Stimulated activated memory B cell treated with anti-CD40 and anti-IgM and Interleukin-4, amounts not matched to agents 10 μg/mL and 1 μg/mL and 100 μg/mL, for 72 hours (primary cell): ENCODE data around the gene NUDT7.

Source experiments
- ATAC-seq: fragments of 150-1000 bp; cut with Tn5 transposase; 2 replicates; pipeline ENCODE4 v1.10.0; 2021
- H3K27ac Mint-ChIP-seq: one replicate; pipeline ENCODE4 v1.8.0; 2022; ENCODE audit warnings: mild to moderate bottlenecking, mixed read lengths
- H3K27me3 Mint-ChIP-seq: one replicate; pipeline ENCODE4 v1.8.0; 2022; ENCODE audit warnings: mixed read lengths
- H3K36me3 Mint-ChIP-seq: one replicate; pipeline ENCODE4 v1.8.0; 2022; ENCODE audit warnings: mixed read lengths
- H3K4me1 Mint-ChIP-seq: one replicate; pipeline ENCODE4 v1.8.0; 2022; ENCODE audit warnings: mixed read lengths
- H3K4me3 Mint-ChIP-seq: one replicate; pipeline ENCODE4 v1.8.0; 2022; ENCODE audit warnings: mild to moderate bottlenecking, moderate library complexity, mixed read lengths
- H3K9me3 Mint-ChIP-seq: one replicate; pipeline ENCODE4 v1.8.0; 2022; ENCODE audit warnings: mixed read lengths

Gene NUDT7

DNA sequence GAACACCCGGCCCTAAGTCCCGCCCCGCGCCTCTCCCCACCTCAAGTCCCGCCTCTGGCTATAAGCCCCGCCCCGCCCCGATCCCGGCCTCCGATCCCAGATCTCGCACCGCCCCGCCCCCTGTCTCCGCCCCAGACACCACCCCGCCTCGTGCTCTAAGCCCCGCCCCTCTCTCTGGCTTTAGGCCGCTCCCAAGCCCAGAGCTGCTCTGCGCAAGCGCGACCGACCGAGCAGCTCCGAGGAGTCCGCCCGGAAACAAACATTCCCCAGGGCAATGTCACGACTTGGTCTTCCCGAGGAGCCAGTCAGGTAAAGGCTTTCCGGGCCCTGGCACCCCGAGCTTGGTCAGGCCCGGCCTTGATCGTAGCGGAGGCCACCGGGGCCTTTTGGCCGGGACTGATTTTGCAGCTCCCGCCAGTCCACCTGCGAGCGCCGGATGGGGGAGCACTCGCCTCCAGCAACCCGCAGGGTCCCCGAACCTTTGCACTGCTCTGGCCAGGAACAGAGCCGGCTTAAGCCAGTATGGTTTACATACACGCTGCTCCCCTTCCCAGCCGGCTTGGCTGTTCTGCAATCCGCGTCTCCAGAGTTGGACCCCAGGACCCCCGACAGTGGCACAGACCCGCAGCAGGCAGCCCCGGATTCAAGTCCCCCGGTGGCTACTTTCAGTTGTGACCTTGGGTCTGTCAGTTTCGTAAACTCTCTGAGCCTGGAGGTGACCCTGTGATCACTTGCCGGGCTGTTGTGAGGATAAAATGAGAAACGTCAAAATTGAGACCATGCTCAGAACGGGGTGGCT lies at the start of gene NUDT7:
Gene NUDT7 (plus strand): TSS at position 206 of the 799 bp plus-strand sequence. CDS start 69 bp downstream, at position 275.
- Mint-ChIP-seq H3K36me3 (peaks cover 8% of the 10 kb centered on the region), H3K4me1 (peaks cover 16% of the 10 kb centered on the region), H3K9me3 (peaks cover 3% of the 10 kb centered on the region), H3K4me3 (peak within 1 kb of the TSS; percentile 93), H3K27ac (peak within 1 kb of the TSS; percentile 83), H3K27me3 (no peaks in the 10 kb centered on the region)
- ATAC-seq: peak; percentile 97

DNA sequence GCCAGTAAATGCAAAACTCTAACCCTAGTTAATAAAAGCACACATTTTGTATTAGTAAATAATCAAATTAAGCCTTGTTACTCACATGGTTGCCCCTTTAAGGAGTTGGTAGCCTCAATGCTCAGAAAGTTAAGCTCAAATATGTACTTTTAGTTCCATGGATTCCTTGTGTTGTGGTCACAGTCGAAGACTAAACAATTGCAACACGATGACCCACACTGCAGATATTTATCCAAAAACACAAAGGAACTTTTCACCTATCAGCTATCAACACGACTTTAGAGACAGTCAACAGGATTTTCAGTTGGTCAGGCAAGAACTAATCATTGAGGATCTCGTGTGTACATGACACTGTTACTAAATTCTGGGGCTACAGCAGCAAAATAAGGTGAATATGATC lies 47.4 kb upstream of the NUDT7 start:
- Mint-ChIP-seq H3K27ac (no peak overlapping the region), H3K36me3 (no peaks in the 10 kb centered on the region), H3K4me1 (no peaks in the 10 kb centered on the region), H3K9me3 (no peaks in the 10 kb centered on the region), H3K4me3 (no peak overlapping the region), H3K27me3 (no peaks in the 10 kb centered on the region)
- ATAC-seq: no peak

DNA sequence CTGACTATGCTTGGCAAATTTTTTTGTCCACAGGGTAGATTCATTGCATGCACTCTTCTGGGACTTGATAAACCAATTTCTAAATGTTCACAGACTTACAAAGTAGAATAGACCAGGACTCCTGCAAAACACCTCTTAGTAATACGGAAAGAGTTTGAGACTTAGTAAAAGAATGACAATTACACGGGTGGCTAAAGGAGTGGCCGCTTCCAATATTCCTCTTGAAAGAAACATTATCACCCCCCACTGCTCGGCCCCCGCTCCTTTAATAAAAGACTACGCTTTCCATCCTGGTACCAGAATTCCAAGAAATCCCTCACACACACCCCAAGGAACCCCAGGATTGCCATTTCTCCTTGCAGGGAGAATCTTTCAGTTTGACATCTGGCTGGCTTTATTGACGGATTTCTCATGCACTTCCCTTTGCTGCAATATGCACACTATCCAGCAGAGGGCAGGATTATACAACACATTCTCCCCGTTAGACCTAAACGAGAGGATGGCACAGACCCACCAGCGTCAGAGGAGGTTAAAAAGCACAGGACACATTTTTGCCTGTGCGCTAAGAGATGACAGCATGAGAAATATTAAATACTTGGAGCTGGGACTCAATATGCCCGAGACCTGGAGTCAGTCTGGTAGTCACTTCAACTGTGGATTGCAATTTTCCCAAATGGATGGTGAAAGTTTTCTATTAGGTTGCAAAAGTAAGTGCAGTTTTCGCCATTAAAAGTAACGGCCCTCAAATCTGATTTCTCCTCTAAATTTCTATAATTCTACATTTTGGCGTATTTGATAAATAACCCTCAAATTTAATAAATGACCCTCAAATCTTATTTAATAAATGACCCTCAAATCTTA lies 46.6 kb upstream of the NUDT7 start:
- H3K27me3 Mint-ChIP-seq: no peaks in the 10 kb centered on the region
- peak; percentile 55 for ATAC-seq
- H3K36me3 Mint-ChIP-seq: no peaks in the 10 kb centered on the region
- no peak overlapping the region for H3K4me3 Mint-ChIP-seq
- no peaks in the 10 kb centered on the region for H3K4me1 Mint-ChIP-seq
- H3K27ac Mint-ChIP-seq: no peak overlapping the region
- H3K9me3 Mint-ChIP-seq: no peaks in the 10 kb centered on the region

DNA sequence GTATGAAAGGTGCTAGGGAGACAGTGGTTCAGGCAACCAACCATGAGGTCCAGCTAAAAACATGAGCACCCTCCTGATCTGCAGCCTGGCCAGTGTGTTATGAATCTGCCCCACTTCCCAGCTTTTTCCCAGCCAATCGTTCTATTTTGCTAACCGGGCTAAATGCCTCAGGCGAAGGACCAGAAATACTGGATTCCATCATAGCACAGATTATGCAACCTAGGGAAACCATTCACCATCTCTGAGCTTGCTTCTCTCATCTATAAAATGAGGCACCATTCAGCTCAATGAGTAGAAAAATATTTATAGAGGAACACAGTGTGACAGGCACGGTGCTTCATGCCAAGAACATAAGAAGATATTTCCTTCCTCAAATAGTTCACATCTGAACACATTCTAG lies 45.2 kb upstream of the NUDT7 start:
- no peak overlapping the region for H3K4me3 Mint-ChIP-seq
- H3K27ac Mint-ChIP-seq: no peak overlapping the region
- H3K27me3 Mint-ChIP-seq: no peaks in the 10 kb centered on the region
- ATAC-seq: no peak
- H3K9me3 Mint-ChIP-seq: no peaks in the 10 kb centered on the region
- H3K4me1 Mint-ChIP-seq: no peaks in the 10 kb centered on the region
- H3K36me3 Mint-ChIP-seq: no peaks in the 10 kb centered on the region

DNA sequence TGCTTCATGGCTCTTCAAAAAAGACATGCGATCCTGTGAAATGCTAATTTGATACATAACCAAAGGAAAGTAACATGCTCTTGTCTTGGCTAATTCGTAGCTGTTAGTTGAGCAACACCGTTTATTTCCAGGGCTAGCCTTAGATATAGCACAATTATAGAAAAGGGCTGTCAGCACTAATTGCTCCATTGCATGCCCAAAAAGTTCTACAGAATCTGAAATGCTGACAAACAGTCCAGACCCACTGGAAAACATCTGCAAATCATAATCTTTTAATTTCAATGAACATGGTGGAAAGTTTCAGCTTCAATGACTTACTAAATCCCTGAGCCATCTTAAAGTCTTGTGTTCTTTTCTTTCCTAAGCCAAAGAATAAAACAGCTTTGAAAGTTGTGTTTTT lies 42.9 kb upstream of the NUDT7 start:
- Mint-ChIP-seq H3K27me3 (no peaks in the 10 kb centered on the region), H3K4me1 (no peaks in the 10 kb centered on the region), H3K9me3 (no peaks in the 10 kb centered on the region), H3K4me3 (no peak overlapping the region), H3K27ac (no peak overlapping the region), H3K36me3 (no peaks in the 10 kb centered on the region)
- ATAC-seq: no peak

DNA sequence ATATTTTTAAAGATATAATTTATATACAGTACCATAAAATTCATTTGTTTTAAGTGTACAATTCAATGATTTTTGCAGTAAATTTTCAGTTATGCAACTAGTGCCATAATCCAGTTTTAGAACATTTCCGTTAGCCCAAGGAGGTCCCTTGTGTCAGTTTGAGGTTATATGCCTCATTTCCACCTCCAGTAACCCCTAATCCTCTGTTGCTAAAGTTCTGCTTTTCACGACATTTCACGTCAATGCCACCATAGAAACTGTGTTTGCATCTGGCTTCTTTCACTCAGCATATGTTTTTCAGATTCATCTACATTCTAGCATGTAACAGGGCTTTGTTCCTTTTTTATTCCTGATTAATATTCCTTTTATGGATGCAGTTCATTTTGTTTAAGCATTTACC lies 42.4 kb upstream of the NUDT7 start:
- H3K4me3 Mint-ChIP-seq: no peak overlapping the region
- no peaks in the 10 kb centered on the region for H3K36me3 Mint-ChIP-seq
- no peaks in the 10 kb centered on the region for H3K9me3 Mint-ChIP-seq
- no peaks in the 10 kb centered on the region for H3K27me3 Mint-ChIP-seq
- H3K27ac Mint-ChIP-seq: no peak overlapping the region
- H3K4me1 Mint-ChIP-seq: no peaks in the 10 kb centered on the region
- ATAC-seq: no peak

DNA sequence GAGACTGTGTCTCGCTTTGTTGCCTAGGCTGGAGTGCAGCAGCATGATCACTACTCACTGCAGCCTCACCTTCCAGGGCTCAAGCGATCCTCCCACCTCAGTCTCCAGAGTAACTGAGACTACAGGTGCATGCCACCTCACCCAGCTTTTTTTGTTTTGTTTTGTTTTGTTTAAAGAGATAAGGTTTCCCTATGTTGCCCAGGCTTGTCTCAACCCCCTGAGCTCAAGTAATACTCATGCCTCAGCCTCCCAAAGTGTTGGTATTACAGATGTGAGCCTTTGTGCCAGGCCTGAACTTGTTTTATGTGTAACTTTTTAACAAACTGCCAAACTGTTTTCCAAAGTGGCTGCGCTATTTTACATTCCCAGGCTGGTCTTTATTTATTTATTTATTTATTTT lies 41.8 kb upstream of the NUDT7 start:
- Mint-ChIP-seq H3K9me3 (no peaks in the 10 kb centered on the region), H3K27me3 (peaks cover 5% of the 10 kb centered on the region), H3K4me3 (no peak overlapping the region), H3K4me1 (no peaks in the 10 kb centered on the region), H3K27ac (no peak overlapping the region), H3K36me3 (no peaks in the 10 kb centered on the region)
- ATAC-seq: no peak

DNA sequence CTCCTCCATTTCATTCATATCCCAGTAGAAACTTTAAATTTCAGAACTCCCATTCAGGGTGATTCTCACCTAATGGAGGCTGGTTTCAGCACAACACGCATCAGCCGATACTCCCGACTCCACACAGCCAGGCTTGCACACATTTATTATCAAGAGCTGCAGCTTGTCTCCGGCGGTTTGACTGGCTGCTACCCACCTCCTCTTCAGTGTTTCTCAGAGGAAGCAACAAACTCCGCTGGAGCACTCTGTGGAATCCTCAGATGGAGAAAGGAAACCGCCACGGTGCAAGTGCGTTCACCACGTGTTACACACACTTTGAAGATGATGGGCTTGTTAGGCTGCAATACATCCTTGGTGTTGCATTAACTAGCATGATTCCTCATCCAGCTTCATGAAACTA lies 39.7 kb upstream of the NUDT7 start:
- Mint-ChIP-seq H3K27me3 (peaks cover 15% of the 10 kb centered on the region), H3K27ac (no peak overlapping the region), H3K36me3 (no peaks in the 10 kb centered on the region), H3K4me3 (no peak overlapping the region), H3K4me1 (no peaks in the 10 kb centered on the region), H3K9me3 (no peaks in the 10 kb centered on the region)
- ATAC-seq: no peak

DNA sequence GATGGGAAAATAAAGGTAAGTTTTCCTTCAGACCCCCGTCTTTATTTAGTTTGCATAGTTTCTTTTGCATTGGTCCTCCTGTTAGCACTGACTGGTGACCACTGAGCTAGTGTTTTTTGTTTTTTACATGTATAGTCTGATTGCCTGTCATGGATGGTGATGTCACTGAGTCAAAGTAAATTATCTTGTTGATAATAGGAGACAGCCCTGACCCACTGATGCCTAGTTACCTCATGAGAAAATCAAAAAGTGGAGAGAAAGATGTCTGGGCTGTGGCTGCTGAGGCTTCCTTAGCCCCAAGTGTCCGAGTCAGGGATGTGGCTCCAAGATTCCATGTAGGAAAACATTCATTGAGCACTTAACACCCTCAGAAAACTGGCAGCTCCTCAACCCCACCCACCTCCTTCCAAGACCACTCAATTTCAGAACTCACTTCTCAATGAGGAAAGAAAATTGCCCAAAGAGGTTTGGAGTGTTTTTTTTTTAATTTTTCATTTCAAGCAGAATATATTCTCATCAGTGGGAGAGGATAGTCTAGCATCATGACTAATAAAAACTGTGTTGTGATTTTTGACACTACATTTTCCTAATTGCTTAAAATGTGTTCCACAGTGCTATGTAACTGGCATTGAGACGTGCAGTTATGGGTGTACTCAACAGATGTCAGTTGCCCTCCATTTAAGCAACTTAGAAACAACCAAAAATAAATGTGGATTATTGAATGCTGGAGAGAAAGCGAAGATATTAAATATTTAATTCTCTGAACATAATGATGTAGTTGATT lies 38.7 kb upstream of the NUDT7 start:
- Mint-ChIP-seq H3K27me3 (peaks cover 24% of the 10 kb centered on the region), H3K4me3 (no peak overlapping the region), H3K36me3 (no peaks in the 10 kb centered on the region), H3K27ac (no peak overlapping the region), H3K4me1 (no peaks in the 10 kb centered on the region), H3K9me3 (no peaks in the 10 kb centered on the region)
- no peak for ATAC-seq

DNA sequence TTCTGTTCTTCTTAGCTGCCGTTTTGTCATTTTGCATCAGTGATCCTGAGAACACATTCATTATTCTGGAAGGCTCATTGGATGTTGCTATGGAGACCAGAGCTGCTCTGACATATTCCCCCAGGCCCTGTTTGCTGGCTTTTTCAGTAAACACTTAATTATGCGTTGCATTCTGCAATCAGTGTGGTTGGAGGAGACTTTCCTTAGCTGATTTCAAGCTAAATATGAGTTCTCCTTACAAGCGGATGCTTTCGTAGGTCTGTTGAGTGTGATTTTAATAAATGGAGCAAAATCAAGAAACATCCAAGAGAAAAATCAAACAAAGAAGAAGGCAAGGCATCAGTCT lies 38.2 kb upstream of the NUDT7 start:
- Mint-ChIP-seq H3K36me3 (no peaks in the 10 kb centered on the region), H3K9me3 (no peaks in the 10 kb centered on the region), H3K4me3 (no peak overlapping the region), H3K4me1 (no peaks in the 10 kb centered on the region), H3K27me3 (peaks cover 30% of the 10 kb centered on the region), H3K27ac (no peak overlapping the region)
- no peak for ATAC-seq

DNA sequence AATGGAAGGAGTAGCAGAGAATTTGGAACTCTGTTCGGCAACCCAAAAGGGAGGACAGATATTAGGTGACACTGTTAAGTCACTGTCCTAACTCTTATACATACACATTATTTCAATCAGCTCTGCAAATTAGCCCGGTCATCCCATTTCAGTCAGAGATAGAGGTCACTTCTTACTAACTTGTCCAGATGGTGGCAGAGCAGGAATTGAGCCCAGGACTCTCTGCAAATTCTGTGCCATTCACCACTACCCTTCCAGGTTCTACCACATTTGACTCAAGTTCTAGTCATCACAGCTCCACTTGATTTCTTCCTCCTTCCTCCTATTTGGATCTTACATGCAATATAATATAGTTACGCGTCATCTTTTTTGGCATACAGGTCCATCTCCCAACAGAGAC lies 35.9 kb upstream of the NUDT7 start:
- Mint-ChIP-seq H3K4me3 (no peak overlapping the region), H3K36me3 (no peaks in the 10 kb centered on the region), H3K27me3 (peaks cover 45% of the 10 kb centered on the region), H3K4me1 (no peaks in the 10 kb centered on the region), H3K9me3 (no peaks in the 10 kb centered on the region), H3K27ac (no peak overlapping the region)
- no peak for ATAC-seq

DNA sequence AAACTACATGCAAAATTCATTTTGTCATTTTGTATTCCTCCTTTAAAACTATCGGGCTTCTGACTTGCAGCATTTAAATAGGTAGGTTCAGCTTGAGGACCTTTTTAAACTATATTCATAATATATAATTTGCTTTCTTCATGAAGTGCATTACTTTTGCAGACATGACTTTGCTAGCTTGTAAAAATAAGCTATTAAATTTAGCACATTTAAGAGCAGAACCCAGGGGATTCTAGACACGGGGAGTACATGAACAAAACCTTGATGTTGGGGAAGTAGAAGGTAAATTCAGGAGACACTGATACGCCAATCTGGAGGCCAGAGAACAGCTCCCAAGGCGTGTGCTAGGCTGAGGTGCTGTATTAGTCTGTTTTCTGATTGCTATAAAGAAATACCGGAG lies 32.3 kb upstream of the NUDT7 start:
- ATAC-seq: no peak
- Mint-ChIP-seq H3K4me1 (no peaks in the 10 kb centered on the region), H3K4me3 (no peak overlapping the region), H3K36me3 (no peaks in the 10 kb centered on the region), H3K27me3 (peaks cover 76% of the 10 kb centered on the region), H3K27ac (no peak overlapping the region), H3K9me3 (no peaks in the 10 kb centered on the region)

DNA sequence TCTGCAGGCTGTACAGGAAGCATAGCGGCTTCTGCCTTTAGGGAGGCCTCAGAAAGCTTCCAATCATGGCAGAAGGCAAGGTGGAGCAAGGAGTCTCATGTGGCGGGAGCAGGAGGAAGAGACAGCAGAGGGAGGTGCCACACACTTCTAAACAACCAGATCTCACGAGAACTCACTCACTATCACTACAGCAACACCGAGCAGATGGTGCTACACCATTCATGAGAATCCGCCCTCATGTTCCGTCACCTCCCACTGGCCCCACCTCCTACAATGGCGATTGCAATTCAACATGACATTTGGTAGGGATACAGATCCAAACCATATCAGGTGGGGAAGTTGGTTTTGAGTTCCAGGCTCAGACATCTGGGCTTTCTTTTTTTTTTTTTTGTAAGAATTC lies 31.9 kb upstream of the NUDT7 start:
- H3K4me3 Mint-ChIP-seq: no peak overlapping the region
- no peaks in the 10 kb centered on the region for H3K36me3 Mint-ChIP-seq
- ATAC-seq: no peak
- H3K27me3 Mint-ChIP-seq: peaks cover 72% of the 10 kb centered on the region
- no peaks in the 10 kb centered on the region for H3K9me3 Mint-ChIP-seq
- H3K27ac Mint-ChIP-seq: no peak overlapping the region
- no peaks in the 10 kb centered on the region for H3K4me1 Mint-ChIP-seq

DNA sequence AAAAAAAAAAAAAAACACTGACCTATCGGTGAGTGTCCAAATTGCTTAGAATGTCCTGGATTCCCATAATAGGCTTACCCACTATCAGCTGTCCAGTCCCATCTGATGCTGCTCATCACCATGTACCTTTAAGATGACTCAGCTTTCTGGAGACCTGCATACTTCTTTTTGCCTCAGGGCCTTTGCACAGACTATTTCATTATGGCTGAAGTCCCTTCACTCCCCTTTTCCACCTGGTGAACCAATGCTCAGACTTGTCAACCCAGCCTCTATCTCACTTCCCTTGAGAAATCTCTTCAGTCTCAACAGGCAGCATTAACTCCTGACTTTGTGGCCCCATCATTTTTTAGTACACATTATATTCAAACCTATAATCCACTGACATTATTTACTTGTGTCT lies 29.7 kb upstream of the NUDT7 start:
- no peak overlapping the region for H3K27ac Mint-ChIP-seq
- H3K4me3 Mint-ChIP-seq: no peak overlapping the region
- H3K9me3 Mint-ChIP-seq: no peaks in the 10 kb centered on the region
- no peaks in the 10 kb centered on the region for H3K4me1 Mint-ChIP-seq
- H3K27me3 Mint-ChIP-seq: peaks cover 61% of the 10 kb centered on the region
- ATAC-seq: no peak
- H3K36me3 Mint-ChIP-seq: no peaks in the 10 kb centered on the region

DNA sequence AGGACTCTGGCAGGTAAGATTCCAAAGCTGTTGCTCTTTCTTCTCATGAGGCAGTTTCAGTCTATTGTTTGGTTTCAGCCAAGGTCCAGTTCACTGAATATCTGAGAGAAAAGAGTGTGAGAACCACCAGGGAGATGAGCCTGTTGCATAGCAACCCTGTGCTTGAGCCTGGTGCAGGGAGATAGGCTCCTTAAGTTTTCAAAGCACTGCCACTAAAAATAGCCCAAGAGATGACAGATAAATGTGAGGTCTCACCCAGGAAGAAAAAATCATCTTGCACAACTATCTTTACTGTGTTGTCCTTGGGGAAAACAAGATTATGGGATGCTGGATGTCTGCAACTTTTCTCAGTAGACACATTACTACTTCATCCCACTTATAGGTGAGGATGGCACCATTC lies 26.2 kb upstream of the NUDT7 start:
- Mint-ChIP-seq H3K9me3 (no peaks in the 10 kb centered on the region), H3K27ac (no peak overlapping the region), H3K27me3 (peaks cover 34% of the 10 kb centered on the region), H3K36me3 (no peaks in the 10 kb centered on the region), H3K4me3 (no peak overlapping the region), H3K4me1 (no peaks in the 10 kb centered on the region)
- ATAC-seq: no peak
